Ovary (tissue), 3 donors: Measurements from ENCODE around the gene GABRR2.

Experiments
- EP300 ChIP-seq: sonication (generic); formaldehyde crosslinking; IDR thresholded peaks from one replicate; pipeline ENCODE4 v1.6.1; 2017; ENCODE audit warnings: antibody characterized with exemption
- POLR2A ChIP-seq: fragments of 450-650 bp; IDR thresholded peaks from one replicate; pipeline ENCODE4 v1.6.1; 2017; ENCODE audit warnings: antibody characterized with exemption, mild to moderate bottlenecking, moderate library complexity
- TF ChIP-seq, protein P1 (sequence below), 3 donors: fragments of 450-650 bp in 2 of 3; fragments of 200-600 bp in 1 of 3; IDR thresholded peaks; one replicate each; pipeline versions ENCODE4 v1.5.1 to v1.8.0; 2016 to 2022; ENCODE audit warnings: antibody characterized with exemption in 3 of 3, mild to moderate bottlenecking in 1 of 3
- donor health status: DM: no; HTN: no; CAD: no.

DNA sequence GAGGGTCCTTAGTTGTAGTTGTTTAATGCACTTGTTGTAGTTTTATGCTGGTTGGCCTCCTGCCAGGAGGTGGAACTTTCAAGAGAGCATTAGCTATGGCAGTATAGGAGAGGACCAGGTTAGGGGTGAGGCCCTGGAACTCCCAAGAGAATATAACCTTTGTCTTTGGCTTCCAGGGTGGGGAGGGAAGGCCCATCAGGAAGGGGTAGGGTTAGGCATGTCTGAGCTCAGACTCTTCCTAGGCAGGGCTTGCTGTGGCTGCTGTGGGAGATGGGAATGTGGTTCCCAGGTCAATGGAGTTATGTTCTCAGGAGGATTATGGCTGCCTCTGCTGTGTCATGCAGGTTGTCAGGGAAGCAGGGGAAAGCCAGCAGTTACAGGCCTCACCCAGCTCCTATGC, 77.9 kb downstream of the GABRR2 start:
- TF ChIP-seq, protein P1, sequence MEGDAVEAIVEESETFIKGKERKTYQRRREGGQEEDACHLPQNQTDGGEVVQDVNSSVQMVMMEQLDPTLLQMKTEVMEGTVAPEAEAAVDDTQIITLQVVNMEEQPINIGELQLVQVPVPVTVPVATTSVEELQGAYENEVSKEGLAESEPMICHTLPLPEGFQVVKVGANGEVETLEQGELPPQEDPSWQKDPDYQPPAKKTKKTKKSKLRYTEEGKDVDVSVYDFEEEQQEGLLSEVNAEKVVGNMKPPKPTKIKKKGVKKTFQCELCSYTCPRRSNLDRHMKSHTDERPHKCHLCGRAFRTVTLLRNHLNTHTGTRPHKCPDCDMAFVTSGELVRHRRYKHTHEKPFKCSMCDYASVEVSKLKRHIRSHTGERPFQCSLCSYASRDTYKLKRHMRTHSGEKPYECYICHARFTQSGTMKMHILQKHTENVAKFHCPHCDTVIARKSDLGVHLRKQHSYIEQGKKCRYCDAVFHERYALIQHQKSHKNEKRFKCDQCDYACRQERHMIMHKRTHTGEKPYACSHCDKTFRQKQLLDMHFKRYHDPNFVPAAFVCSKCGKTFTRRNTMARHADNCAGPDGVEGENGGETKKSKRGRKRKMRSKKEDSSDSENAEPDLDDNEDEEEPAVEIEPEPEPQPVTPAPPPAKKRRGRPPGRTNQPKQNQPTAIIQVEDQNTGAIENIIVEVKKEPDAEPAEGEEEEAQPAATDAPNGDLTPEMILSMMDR (IDR thresholded peaks at IDR 0.05): no peak
- TF ChIP-seq POLR2A: no peak
- no peak for TF ChIP-seq EP300
